GM21423 (cell line): Measurements from ENCODE around the gene INTS4.
"Not testable (repeated sequence)": the region's sequence is repeated elsewhere in the genome, so short reads cannot be mapped to it uniquely, and the experiment has no call there.

Experiments
- ATAC-seq: cut with Tn5 transposase; IDR thresholded peaks from one replicate; pipeline ENCODE4 v1.9.1; 2021; ENCODE audit warnings: mild to moderate bottlenecking, moderate library complexity; ENCODE audit not compliant: unreplicated experiment

The INTS4 gene

GRCh38 chr11:77883775-77884174 lies 110.7 kb downstream of the INTS4 start:
- no peak for ATAC-seq

GRCh38 chr11:77882396-77882795 lies 112.1 kb downstream of the INTS4 start:
- no peak for ATAC-seq

GRCh38 chr11:77879218-77879617 lies 115.2 kb downstream of the INTS4 start:
- peak; percentile 93 for ATAC-seq

- not testable (repeated sequence) for ATAC-seq
Measured at GRCh38 chr11:77878247-77878646, 116.2 kb downstream of the INTS4 start.

- ATAC-seq: no peak
Measured at GRCh38 chr11:77876045-77876444, 118.4 kb downstream of the INTS4 start.

GRCh38 chr11:77874206-77874605 lies 120.3 kb downstream of the INTS4 start:
- no peak for ATAC-seq

- no peak for ATAC-seq
Measured at GRCh38 chr11:77873345-77873744, 121.1 kb downstream of the INTS4 start.

- no peak for ATAC-seq
Measured at GRCh38 chr11:77871855-77872254, 122.6 kb downstream of the INTS4 start.

- ATAC-seq: no peak
Measured at GRCh38 chr11:77868744-77869143, 125.7 kb downstream of the INTS4 start.

- ATAC-seq: no peak
Measured at GRCh38 chr11:77866336-77866735, 128.1 kb downstream of the INTS4 start.

GRCh38 chr11:77865805-77866204 lies 128.7 kb downstream of the INTS4 start:
- no peak for ATAC-seq

- not testable (repeated sequence) for ATAC-seq
Measured at GRCh38 chr11:77861444-77861843, 133.0 kb downstream of the INTS4 start.

GRCh38 chr11:77857906-77858457 lies 136.5 kb downstream of the INTS4 start:
- not testable (repeated sequence) for ATAC-seq

- no peak for ATAC-seq
Measured at GRCh38 chr11:77854838-77855237, 139.6 kb downstream of the INTS4 start.

- no peak for ATAC-seq
Measured at GRCh38 chr11:77851503-77851902, 143.0 kb downstream of the INTS4 start.

- not testable (repeated sequence) for ATAC-seq
Measured at GRCh38 chr11:77843700-77844099, 150.8 kb downstream of the INTS4 start.

GRCh38 chr11:77842441-77843121 lies 151.9 kb downstream of the INTS4 start:
- ATAC-seq: no peak

- ATAC-seq: no peak
Measured at GRCh38 chr11:77833302-77833701, 161.2 kb downstream of the INTS4 start.

- ATAC-seq: no peak
Measured at GRCh38 chr11:77828926-77829325, 165.5 kb downstream of the INTS4 start.
